Esophagus muscularis mucosa (tissue), 4 donors: Measurements from ENCODE around the gene TOR1AIP1.

Experiments used
- EP300 ChIP-seq: sonication (generic); formaldehyde crosslinking; IDR thresholded peaks from one replicate; pipeline ENCODE4 v1.6.1; 2017; ENCODE audit warnings: antibody characterized with exemption
- POLR2A ChIP-seq: fragments of 450-650 bp; IDR thresholded peaks from one replicate; pipeline ENCODE4 v1.6.1; 2017; ENCODE audit warnings: antibody characterized with exemption, moderate library complexity, mild to moderate bottlenecking, low read depth
- POLR2AphosphoS5 ChIP-seq, 2 donors: sonication (generic); formaldehyde crosslinking; IDR thresholded peaks; one replicate each; pipeline ENCODE4 v1.6.1; 2017; ENCODE audit warnings: antibody characterized with exemption in 2 of 2
- TF ChIP-seq, protein P1 (sequence below), 3 experiments: fragments of 200-600 bp in 2 of 3; fragments of 450-650 bp in 1 of 3; sonication (generic) in 2 of 3; IDR thresholded peaks; one replicate each; pipeline ENCODE4 v1.5.1; 2017 to 2019; ENCODE audit warnings: antibody characterized with exemption in 3 of 3, mild to moderate bottlenecking in 2 of 3, moderate library complexity in 1 of 3

DNA sequence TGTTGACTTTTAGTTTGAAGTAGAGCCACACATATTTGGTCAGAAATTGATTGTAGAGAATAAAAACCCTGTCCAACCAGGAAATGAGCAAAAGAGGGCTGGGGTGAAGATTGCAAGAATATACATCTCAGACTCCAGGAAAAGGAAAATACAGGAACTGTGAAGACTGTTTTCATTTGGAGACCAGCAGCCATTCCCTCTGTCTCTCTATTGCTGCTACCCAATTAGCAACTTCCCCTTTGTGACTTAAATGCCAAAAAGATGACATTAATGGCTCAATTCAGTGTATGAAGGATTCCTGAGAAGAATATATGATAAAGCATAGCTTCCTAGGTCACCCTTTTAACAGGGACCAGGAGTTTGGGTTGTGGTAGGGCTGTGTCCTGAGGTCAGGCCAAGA, 40.9 kb downstream of the TOR1AIP1 start:
- TF ChIP-seq, protein P1, sequence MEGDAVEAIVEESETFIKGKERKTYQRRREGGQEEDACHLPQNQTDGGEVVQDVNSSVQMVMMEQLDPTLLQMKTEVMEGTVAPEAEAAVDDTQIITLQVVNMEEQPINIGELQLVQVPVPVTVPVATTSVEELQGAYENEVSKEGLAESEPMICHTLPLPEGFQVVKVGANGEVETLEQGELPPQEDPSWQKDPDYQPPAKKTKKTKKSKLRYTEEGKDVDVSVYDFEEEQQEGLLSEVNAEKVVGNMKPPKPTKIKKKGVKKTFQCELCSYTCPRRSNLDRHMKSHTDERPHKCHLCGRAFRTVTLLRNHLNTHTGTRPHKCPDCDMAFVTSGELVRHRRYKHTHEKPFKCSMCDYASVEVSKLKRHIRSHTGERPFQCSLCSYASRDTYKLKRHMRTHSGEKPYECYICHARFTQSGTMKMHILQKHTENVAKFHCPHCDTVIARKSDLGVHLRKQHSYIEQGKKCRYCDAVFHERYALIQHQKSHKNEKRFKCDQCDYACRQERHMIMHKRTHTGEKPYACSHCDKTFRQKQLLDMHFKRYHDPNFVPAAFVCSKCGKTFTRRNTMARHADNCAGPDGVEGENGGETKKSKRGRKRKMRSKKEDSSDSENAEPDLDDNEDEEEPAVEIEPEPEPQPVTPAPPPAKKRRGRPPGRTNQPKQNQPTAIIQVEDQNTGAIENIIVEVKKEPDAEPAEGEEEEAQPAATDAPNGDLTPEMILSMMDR (IDR thresholded peaks at IDR 0.05), result no peak
- no peak for TF ChIP-seq POLR2A
- no peak for TF ChIP-seq EP300
- TF ChIP-seq POLR2AphosphoS5 (IDR thresholded peaks at IDR 0.05), result no peak
